ENCODE measurements around the gene RASAL1.

Gene RASAL1

GRCh38 chr12:113070117-113070906 is 65.2 kb downstream of the RASAL1 start:
- Histone ChIP-seq H3K79me2 (ENCODE audit: insufficient read depth, low read length) (peaks cover 11% of the 10 kb centered on the region; the same call in 1 of the 2 replicates), H3F3A (ENCODE audit: insufficient read depth, low read length) (peaks cover 31% of the 10 kb centered on the region)

GRCh38 chr12:113069751-113070116 is 65.8 kb downstream of the RASAL1 start:
- H3F3A ChIP-seq (ENCODE audit: insufficient read depth, low read length): peaks cover 28% of the 10 kb centered on the region
- H3K4me1 ChIP-seq (ENCODE audit: insufficient read depth, low read length, severe bottlenecking): peaks cover 100% of the 10 kb centered on the region
- no peaks in the 10 kb centered on the region for H3K9me2 ChIP-seq (ENCODE audit: low read depth, low read length)
- peak overlapping the region; percentile 66 for H3K9ac ChIP-seq (ENCODE audit: low read length)
- H3K4me3 ChIP-seq (ENCODE audit: low read depth, low read length, poor library complexity, severe bottlenecking): peak overlapping the region; percentile 25
- peaks cover 14% of the 10 kb centered on the region; the same call in 1 of the 2 replicates for H3K79me2 ChIP-seq (ENCODE audit: insufficient read depth, low read length)
- H4K20me1 ChIP-seq (ENCODE audit: insufficient read depth, low read length): no peaks in the 10 kb centered on the region
- peak overlapping the region; percentile 99 for H3K27ac ChIP-seq (ENCODE audit: low read depth, low read length, poor library complexity, severe bottlenecking)
- H3K4me2 ChIP-seq (ENCODE audit: low read length): peak overlapping the region; percentile 68
- no peaks in the 10 kb centered on the region for H3K9me3 ChIP-seq (ENCODE audit: low read length)
- no peak overlapping the region for H2AFZ ChIP-seq (ENCODE audit: low read length)
- H3K27me3 ChIP-seq (ENCODE audit: insufficient read depth, low read length): no peaks in the 10 kb centered on the region
- peaks cover 85% of the 10 kb centered on the region; the same call in 1 of the 2 replicates for H3K36me3 ChIP-seq (ENCODE audit: insufficient read depth, low read length)
- TF ChIP-seq EZH2 (IDR thresholded peaks at IDR 0.05; ENCODE audit: borderline replicate concordance, low read length) (no peak), CTCF (IDR thresholded peaks at IDR 0.05; ENCODE audit: low read length) (no peak)

More at GRCh38 chr12:113070117-113070906, 65.2 kb downstream of the RASAL1 start:
- Histone ChIP-seq H4K20me1 (ENCODE audit: insufficient read depth, low read length) (no peaks in the 10 kb centered on the region), H3K9ac (ENCODE audit: low read length) (peak overlapping the region; percentile 66), H3K4me3 (ENCODE audit: low read depth, low read length, poor library complexity, severe bottlenecking) (peak overlapping the region; percentile 25), H3K27me3 (ENCODE audit: insufficient read depth, low read length) (no peaks in the 10 kb centered on the region), H3K4me2 (ENCODE audit: low read length) (peak overlapping the region; percentile 68), H3K9me3 (ENCODE audit: low read length) (no peaks in the 10 kb centered on the region), H3K4me1 (ENCODE audit: insufficient read depth, low read length, severe bottlenecking) (peaks cover 100% of the 10 kb centered on the region), H3K36me3 (ENCODE audit: insufficient read depth, low read length) (peaks cover 80% of the 10 kb centered on the region; the same call in 1 of the 2 replicates), H2AFZ (ENCODE audit: low read length) (no peak overlapping the region), H3K9me2 (ENCODE audit: low read depth, low read length) (no peaks in the 10 kb centered on the region), H3K27ac (ENCODE audit: low read depth, low read length, poor library complexity, severe bottlenecking) (peak overlapping the region; percentile 99)
- TF ChIP-seq CTCF (IDR thresholded peaks at IDR 0.05; ENCODE audit: low read length) (no peak), EZH2 (IDR thresholded peaks at IDR 0.05; ENCODE audit: borderline replicate concordance, low read length) (no peak)

- H3K4me2 ChIP-seq (ENCODE audit: low read length): peak overlapping the region; percentile 68
Measured at GRCh38 chr12:113069149-113069548, 66.4 kb downstream of the RASAL1 start.

More at GRCh38 chr12:113069149-113069548, 66.4 kb downstream of the RASAL1 start:
- Histone ChIP-seq H3K27me3 (ENCODE audit: insufficient read depth, low read length) (no peaks in the 10 kb centered on the region), H3K36me3 (ENCODE audit: insufficient read depth, low read length) (peaks cover 91% of the 10 kb centered on the region; the same call in 1 of the 2 replicates), H3K9me2 (ENCODE audit: low read depth, low read length) (no peaks in the 10 kb centered on the region), H2AFZ (ENCODE audit: low read length) (no peak overlapping the region), H3K79me2 (ENCODE audit: insufficient read depth, low read length) (peaks cover 20% of the 10 kb centered on the region), H3F3A (ENCODE audit: insufficient read depth, low read length) (peaks cover 27% of the 10 kb centered on the region), H3K9me3 (ENCODE audit: low read length) (no peaks in the 10 kb centered on the region), H4K20me1 (ENCODE audit: insufficient read depth, low read length) (no peaks in the 10 kb centered on the region), H3K9ac (ENCODE audit: low read length) (peak overlapping the region; percentile 66), H3K27ac (ENCODE audit: low read depth, low read length, poor library complexity, severe bottlenecking) (peak overlapping the region; percentile 99), H3K4me3 (ENCODE audit: low read depth, low read length, poor library complexity, severe bottlenecking) (peak overlapping the region; percentile 25), H3K4me1 (ENCODE audit: insufficient read depth, low read length, severe bottlenecking) (peaks cover 100% of the 10 kb centered on the region)
- TF ChIP-seq CTCF (IDR thresholded peaks at IDR 0.05; ENCODE audit: low read length): no peak
- no peak for TF ChIP-seq EZH2 (IDR thresholded peaks at IDR 0.05; ENCODE audit: borderline replicate concordance, low read length)
